HepG2 (cell line): ENCODE results near the gene CD86. TPM values are rescaled to one million over a fixed set of nuclear protein-coding genes. Genes with fewer than 3 reads are reported as not detected.

Experiments
- ATAC-seq: fragments of 200-7000 bp; cut with Tn5 transposase; 3 replicates; pipeline ENCODE4 v1.9.1; 2020; ENCODE audit warnings: mild to moderate bottlenecking, moderate library complexity
- BruUV-seq: library from RNA; stranded (reverse); fragments of 400-500 nt; replicated peaks from 2 replicates; lab custom pipeline; 2021; lab: Mats Ljungman, UMichigan
- CTCF ChIA-PET: fragments of 300-600 bp; formaldehyde crosslinking; extraction: SDS; loops from one replicate; lab custom pipeline; 2021; ENCODE audit warnings: low total read pairs, inconsistent platforms, low intra/inter-chr PET ratio; lab: Yijun Ruan, JAX
- POLR2A ChIA-PET: fragments of 350-600 bp; sonication (Branson Sonifier 250); formaldehyde crosslinking; loops from one replicate; lab custom pipeline; 2020; ENCODE audit warnings: antibody characterized with exemption, inconsistent platforms; lab: Yijun Ruan, JAX
- DNase-seq: peaks from one replicate; pipeline ENCODE4 v3.0.0-alpha.2; 2015; ENCODE audit warnings: low spot score
- FAIRE-seq: peaks from 3 replicates; lab custom pipeline; 2011; peaks lifted over from hg19 to GRCh38; lab: Jason Lieb, UNC
- H2AFZ ChIP-seq: one replicate; pipeline ENCODE4 v1.6.1; 2011; ENCODE audit warnings: low read length, inconsistent platforms
- H3K27ac ChIP-seq: fragments of 300-600 bp; 3 replicates; pipeline ENCODE4 v1.8.0; 2011; ENCODE audit warnings: mixed run types, mild to moderate bottlenecking, mixed read lengths, low read length, inconsistent platforms; ENCODE audit not compliant: insufficient read depth; ENCODE audit errors: extremely low read length
- H3K27me3 ChIP-seq, 2 experiments: fragments of 200-600 bp in 1 of 2; 2 replicates in 1 of 2; 3 replicates in 1 of 2; pipeline versions ENCODE4 v1.6.0 to v1.8.0; 2011; ENCODE audit warnings: low read length in 2 of 2, mild to moderate bottlenecking in 2 of 2, moderate library complexity in 2 of 2, inconsistent platforms in 1 of 2; ENCODE audit not compliant: insufficient read depth in 2 of 2, control insufficient read depth in 1 of 2
- H3K36me3 ChIP-seq, 2 experiments: fragments of 200-600 bp in 1 of 2; replicated peaks in 1 of 2; 2 replicates in 1 of 2; 3 replicates in 1 of 2; pipeline versions ENCODE4 v1.5.1 to v1.8.0; 2011; ENCODE audit warnings: low read length in 2 of 2, inconsistent platforms in 1 of 2; ENCODE audit not compliant: insufficient read depth in 2 of 2, control insufficient read depth in 1 of 2
- H3K4me1 ChIP-seq: 2 replicates; pipeline ENCODE4 v1.5.1; 2012; ENCODE audit warnings: low read length, inconsistent platforms; ENCODE audit not compliant: insufficient read depth
- H3K4me2 ChIP-seq: 2 replicates; pipeline ENCODE4 v1.6.0; 2011; ENCODE audit warnings: low read depth, low read length, inconsistent platforms
- H3K4me3 ChIP-seq, 3 experiments: fragments of 200-600 bp in 1 of 3; sonication (generic), shearing (Covaris generic) in 1 of 3; replicated peaks in 1 of 3; 2 replicates each; pipeline ENCODE4 v1.5.1; 2011 to 2016; ENCODE audit warnings: low read length in 3 of 3, inconsistent platforms in 2 of 3, low read depth in 2 of 3, mild to moderate bottlenecking in 2 of 3, control low read depth in 1 of 3, mixed read lengths in 1 of 3; ENCODE audit not compliant: insufficient read depth in 1 of 3
- H3K79me2 ChIP-seq: one replicate; pipeline ENCODE4 v1.6.1; 2011; ENCODE audit warnings: low read length, inconsistent platforms; ENCODE audit not compliant: insufficient read depth
- H3K9ac ChIP-seq: 2 replicates; pipeline ENCODE4 v1.6.0; 2011; ENCODE audit warnings: mild to moderate bottlenecking, low read depth, low read length, inconsistent platforms; ENCODE audit not compliant: insufficient read depth
- H3K9me3 ChIP-seq: 2 replicates; pipeline ENCODE4 v1.5.1; 2012; ENCODE audit warnings: mild to moderate bottlenecking, low read length
- H4K20me1 ChIP-seq: 2 replicates; pipeline ENCODE4 v1.6.0; 2011; ENCODE audit warnings: inconsistent platforms, mild to moderate bottlenecking, low read length, moderate library complexity; ENCODE audit not compliant: insufficient read depth
- AGO2 ChIP-seq: fragments of 200-400 bp; formaldehyde crosslinking; optimal IDR thresholded peaks from 2 replicates; pipeline ENCODE3; 2017; ENCODE audit warnings: mild to moderate bottlenecking, low read depth, low read length, moderate library complexity
- ETV5 ChIP-seq: IDR thresholded peaks from 2 replicates; pipeline ENCODE4 v1.6.1; 2018; ENCODE audit warnings: missing biosample characterization, missing genetic modification reagents, inconsistent platforms, borderline replicate concordance
- GABPA ChIP-seq, 2 experiments: IDR thresholded peaks; 2 replicates each; pipeline ENCODE4 v1.6.1; 2011 to 2016; ENCODE audit warnings: low read depth in 2 of 2, low read length in 1 of 2, missing biosample characterization in 1 of 2, missing genetic modification characterization in 1 of 2
- HDAC1 ChIP-seq: sonication (generic); formaldehyde crosslinking; IDR thresholded peaks from 2 replicates; pipeline ENCODE4 v1.5.1; 2020; ENCODE audit warnings: mild to moderate bottlenecking, missing genetic modification reagents
- HHEX ChIP-seq: IDR thresholded peaks from 2 replicates; pipeline ENCODE4 v1.6.1; 2016; ENCODE audit warnings: control low read depth
- KDM1A ChIP-seq: IDR thresholded peaks from 2 replicates; pipeline ENCODE4 v1.6.1; 2016; ENCODE audit warnings: missing compliant biosample characterization
- KDM6A ChIP-seq: IDR thresholded peaks from 2 replicates; pipeline ENCODE4 v1.6.1; 2016; ENCODE audit warnings: low read depth
- NFIB ChIP-seq: sonication (generic); formaldehyde crosslinking; IDR thresholded peaks from 2 replicates; pipeline ENCODE4 v1.9.0; 2021; ENCODE audit warnings: missing genetic modification reagents, mild to moderate bottlenecking, borderline replicate concordance
- SIX1 ChIP-seq: sonication (generic); formaldehyde crosslinking; IDR thresholded peaks from 2 replicates; pipeline ENCODE4 v1.4.0; 2020; ENCODE audit warnings: missing genetic modification reagents, borderline replicate concordance
- SMAD1 ChIP-seq: sonication (generic); formaldehyde crosslinking; IDR thresholded peaks from 2 replicates; pipeline ENCODE4 v1.4.0; 2020; ENCODE audit warnings: missing genetic modification reagents, low read depth, mild to moderate bottlenecking, borderline replicate concordance
- TEAD3 ChIP-seq: optimal IDR thresholded peaks from 2 replicates; pipeline ENCODE3; 2016; ENCODE audit warnings: borderline replicate concordance
- YEATS2 ChIP-seq: sonication (generic); formaldehyde crosslinking; IDR thresholded peaks from 2 replicates; pipeline ENCODE4 v1.4.0; 2020; ENCODE audit warnings: missing genetic modification reagents, borderline replicate concordance
- ZBTB1 ChIP-seq: sonication (generic); formaldehyde crosslinking; IDR thresholded peaks from 2 replicates; pipeline ENCODE4 v1.4.0; 2020; ENCODE audit warnings: missing genetic modification reagents, borderline replicate concordance
- ZBTB7B ChIP-seq: sonication (generic); formaldehyde crosslinking; IDR thresholded peaks from 2 replicates; pipeline ENCODE4 v1.4.0; 2020; ENCODE audit warnings: missing genetic modification reagents
- ZHX2 ChIP-seq, 2 experiments: sonication (generic) in 1 of 2; formaldehyde crosslinking in 1 of 2; IDR thresholded peaks; 2 replicates each; pipeline versions ENCODE4 v1.6.1 to v1.9.0; 2014 to 2022; ENCODE audit warnings: antibody characterized with exemption in 1 of 2, borderline replicate concordance in 1 of 2, inconsistent platforms in 1 of 2, low read depth in 1 of 2, missing genetic modification reagents in 1 of 2
- ZNF430 ChIP-seq: sonication (generic); formaldehyde crosslinking; IDR thresholded peaks from 2 replicates; pipeline ENCODE4 v1.9.0; 2021; ENCODE audit warnings: mild to moderate bottlenecking, missing genetic modification reagents
- ZNF773 ChIP-seq: sonication (generic); formaldehyde crosslinking; IDR thresholded peaks from 2 replicates; pipeline ENCODE4 v1.4.0; 2020; ENCODE audit warnings: missing genetic modification reagents, borderline replicate concordance
- WGBS: methylation state at CpG from one replicate; pipeline ENCODE4 v1.1.6; 2017; ENCODE audit warnings: low lambda C conversion rate; 5-methylcytosine and 5-hydroxymethylcytosine counted together
- in situ Hi-C: cut with HindIII; loops from 2 replicates; pipeline ENCODE4 v1.10.0; 2017; ENCODE audit warnings: low pct_unique_long_range_greater_than_20kb; ENCODE audit not compliant: extremely low pct_ligation_motif_present
- intact Hi-C: fragments of 100-400 bp; cut with micrococcal nuclease; formaldehyde crosslinking; loops from one replicate; pipeline ENCODE4 v1.10.0; 2022; ENCODE audit not compliant: unreplicated experiment
- polyA plus RNA-seq, 8 experiments: library from polyadenylated mRNA; depleted of rRNA in 3 of 8; stranded (reverse) in 7 of 8; unstranded in 1 of 8; fragments of >200 nt; fragmentation: Illumina TruSeq in 4 of 8; extraction: Trizol in 4 of 8; gene quantifications; 2 replicates each; pipeline versions ENCODE4 v1.2.1 to v1.2.3, GENCODE V29; 2011 to 2016; ENCODE audit warnings: low read depth in 4 of 8, missing spikeins in 1 of 8, mixed read lengths in 1 of 8; ENCODE audit not compliant: insufficient read depth in 1 of 8
- total RNA-seq, 5 experiments: library from RNA; depleted of rRNA; stranded (reverse); fragments of >200 nt; fragmentation: Illumina TruSeq; extraction: Trizol; gene quantifications; 2 replicates each; pipeline ENCODE4 v1.2.3, GENCODE V29; 2016; ENCODE audit warnings: low read depth in 1 of 5

The CD86 gene
- total and polyA plus RNA-seq, 2 of the 13 experiments (the other 11 are each of a cell fraction or from before 2014, with no cell fraction given), result not detected

- Histone ChIP-seq H3K9me3 (no peaks in the 10 kb centered on the region), H3K9ac (no peak overlapping the region), H3K36me3 (no peaks in the 10 kb centered on the region), H4K20me1 (no peaks in the 10 kb centered on the region), H3K27ac (no peak overlapping the region), H3K4me2 (no peak overlapping the region), H3K79me2 (no peaks in the 10 kb centered on the region), H3K27me3 (peaks cover 0 to 2% of the 10 kb centered on the region in 2 experiments; a peak in 1 of 5 replicates), H3K4me3 (no peak overlapping the region), H2AFZ (no peak overlapping the region), H3K4me1 (no peaks in the 10 kb centered on the region)
- no peak for DNase-seq
- in situ Hi-C loops, result loop anchor here (10.0 kb wide), 2 partner anchors 148 to 248 kb away; no protein-coding TSS in a partner anchor
- ChIA-PET POLR2A (no interaction called here), CTCF (no interaction called here)
- FAIRE-seq, result no peak
- ATAC-seq, result no peak
- no peak for TF ChIP-seq ZNF430 (CRISPR knock-in tag)
- TF ChIP-seq YEATS2, result no peak
- TF ChIP-seq TEAD3 (CRISPR knock-in tag), result no peak
- TF ChIP-seq KDM1A, result no peak
- TF ChIP-seq ZBTB1 (CRISPR knock-in tag), result no peak
- no peak for TF ChIP-seq GABPA (IDR thresholded peaks at IDR 0.05; ENCODE audit: low read depth, low read length)
- no peak for TF ChIP-seq GABPA (CRISPR knock-in tag; IDR thresholded peaks at IDR 0.05; ENCODE audit: low read depth)
- TF ChIP-seq AGO2, result no peak
- TF ChIP-seq NFIB (CRISPR knock-in tag), result no peak
- no peak for TF ChIP-seq ZBTB7B (CRISPR knock-in tag)
- TF ChIP-seq ETV5, result no peak
- TF ChIP-seq HDAC1, result no peak
- no peak for TF ChIP-seq HHEX (CRISPR knock-in tag)
- no peak for TF ChIP-seq KDM6A (CRISPR knock-in tag)
- no peak for TF ChIP-seq ZHX2 (IDR thresholded peaks at IDR 0.05; ENCODE audit: low read depth)
- TF ChIP-seq ZHX2 (CRISPR knock-in tag; IDR thresholded peaks at IDR 0.05; ENCODE audit: borderline replicate concordance), result no peak
- TF ChIP-seq SIX1 (CRISPR knock-in tag), result no peak
- TF ChIP-seq ZNF773 (CRISPR knock-in tag), result no peak
- TF ChIP-seq SMAD1 (CRISPR knock-in tag), result no peak
- intact Hi-C loops, result no loop called here
- no TSS peak for BruUV-seq
- whole genome bisulfite sequencing, result 42% methylated on average over 2 of the region's 2 CpGs
These were observed 52.0 kb downstream of the CD86 start for GRCh38 chr3:122107171-122107570.
